ENCODE results near the gene FBXO44. TPM values are rescaled to one million over a fixed set of nuclear protein-coding genes. Genes with fewer than 3 reads are reported as not detected.

The FBXO44 gene
- total RNA-seq, 1 experiment from 2014 or later = 60.9 TPM

- DNase-seq (ENCODE audit: low read depth, low spot score) (peak; percentile 71), ATAC-seq (peak; percentile 57)
- Histone ChIP-seq H4K20me1 (ENCODE audit: insufficient read depth) (no peaks in the 10 kb centered on the region), H3K27ac (ENCODE audit: low read depth, low read length) (no peak overlapping the region), H3K9ac (ENCODE audit: low read length) (no peak overlapping the region), H3K9me2 (ENCODE audit: insufficient read depth) (no peaks in the 10 kb centered on the region), H3K36me3 (ENCODE audit: control insufficient read depth in 1 of 2, insufficient read depth in 2 of 2, low read length in 2 of 2) (no peaks in the 10 kb centered on the region), H3K9me3 (ENCODE audit: control insufficient read depth in 1 of 2, insufficient read depth in 1 of 2, low read depth in 1 of 2, low read length in 2 of 2) (no peaks in the 10 kb centered on the region), H3K4me1 (ENCODE audit: control insufficient read depth in 1 of 2, insufficient read depth in 2 of 2, low read length in 2 of 2) (peaks cover 33 to 47% of the 10 kb centered on the region in 2 experiments), H3K27me3 (ENCODE audit: insufficient read depth, low read length) (peaks cover 17% of the 10 kb centered on the region; the same call in 1 of the 2 replicates), H2AFZ (ENCODE audit: low read depth, low read length, poor library complexity, severe bottlenecking) (peak overlapping the region; percentile 82), H3K79me2 (ENCODE audit: insufficient read depth, low read length) (no peaks in the 10 kb centered on the region), H3K4me2 (ENCODE audit: low read length) (peak overlapping the region; percentile 67), H3K4me3 (replicated peaks in 1 of 2; ENCODE audit: low read depth in 1 of 2, low read length in 2 of 2) (no peak overlapping the region)
- no peak for TF ChIP-seq ZNF274 (IDR thresholded peaks at IDR 0.05; ENCODE audit: low read depth, low read length)
- TF ChIP-seq, protein P1, sequence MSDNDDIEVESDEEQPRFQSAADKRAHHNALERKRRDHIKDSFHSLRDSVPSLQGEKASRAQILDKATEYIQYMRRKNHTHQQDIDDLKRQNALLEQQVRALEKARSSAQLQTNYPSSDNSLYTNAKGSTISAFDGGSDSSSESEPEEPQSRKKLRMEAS (IDR thresholded peaks at IDR 0.05) = no peak
- TF ChIP-seq EZH2phosphoT487 (IDR thresholded peaks at IDR 0.05; ENCODE audit: borderline replicate concordance) = no peak
- peak; percentile 72 for TF ChIP-seq SP1 (IDR thresholded peaks at IDR 0.05; ENCODE audit: low read depth)
- TF ChIP-seq YY1 (IDR thresholded peaks at IDR 0.05; ENCODE audit: extremely low read depth, insufficient replicate concordance, low read depth, low read length) = peak; percentile 23
- no peak for TF ChIP-seq CTCF (IDR thresholded peaks at IDR 0.05 in 2 of 3, conservative IDR thresholded peaks at IDR 0.05 in 1 of 3; ENCODE audit: borderline replicate concordance in 1 of 3, insufficient read depth in 1 of 3, low read depth in 2 of 3, low read length in 2 of 3)
- no peak for TF ChIP-seq EZH2 (IDR thresholded peaks at IDR 0.05)
- TF ChIP-seq, protein P2, sequence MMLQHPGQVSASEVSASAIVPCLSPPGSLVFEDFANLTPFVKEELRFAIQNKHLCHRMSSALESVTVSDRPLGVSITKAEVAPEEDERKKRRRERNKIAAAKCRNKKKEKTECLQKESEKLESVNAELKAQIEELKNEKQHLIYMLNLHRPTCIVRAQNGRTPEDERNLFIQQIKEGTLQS (IDR thresholded peaks at IDR 0.05) = no peak
- no peak for TF ChIP-seq ZFX (IDR thresholded peaks at IDR 0.05)
- TF ChIP-seq CEBPB (IDR thresholded peaks at IDR 0.05; ENCODE audit: low read depth) = no peak
- no peak for TF ChIP-seq POLR2A (IDR thresholded peaks at IDR 0.05; ENCODE audit: borderline replicate concordance, extremely low read depth, insufficient read depth, insufficient read length)
- TF ChIP-seq JUND (IDR thresholded peaks at IDR 0.05) = peak; percentile 85
- TF ChIP-seq CBX3 (IDR thresholded peaks at IDR 0.05; ENCODE audit: low read depth) = no peak
- no peak for TF ChIP-seq ELF1 (IDR thresholded peaks at IDR 0.05; ENCODE audit: borderline replicate concordance, low read depth)
- TF ChIP-seq EGR1 (IDR thresholded peaks at IDR 0.05; ENCODE audit: low read depth) = no peak
- peak; percentile 43; the same call in 1 of the 2 replicates for TF ChIP-seq POLR2AphosphoS5 (IDR thresholded peaks at IDR 0.05; ENCODE audit: low read depth, low read length)
- peak; percentile 80 for TF ChIP-seq SIN3A (IDR thresholded peaks at IDR 0.05; ENCODE audit: low read depth)
- TF ChIP-seq TCF7L2 (IDR thresholded peaks at IDR 0.05; ENCODE audit: borderline replicate concordance, extremely low read depth, insufficient read depth, insufficient read length) = peak; percentile 47
- TF ChIP-seq, protein P3, sequence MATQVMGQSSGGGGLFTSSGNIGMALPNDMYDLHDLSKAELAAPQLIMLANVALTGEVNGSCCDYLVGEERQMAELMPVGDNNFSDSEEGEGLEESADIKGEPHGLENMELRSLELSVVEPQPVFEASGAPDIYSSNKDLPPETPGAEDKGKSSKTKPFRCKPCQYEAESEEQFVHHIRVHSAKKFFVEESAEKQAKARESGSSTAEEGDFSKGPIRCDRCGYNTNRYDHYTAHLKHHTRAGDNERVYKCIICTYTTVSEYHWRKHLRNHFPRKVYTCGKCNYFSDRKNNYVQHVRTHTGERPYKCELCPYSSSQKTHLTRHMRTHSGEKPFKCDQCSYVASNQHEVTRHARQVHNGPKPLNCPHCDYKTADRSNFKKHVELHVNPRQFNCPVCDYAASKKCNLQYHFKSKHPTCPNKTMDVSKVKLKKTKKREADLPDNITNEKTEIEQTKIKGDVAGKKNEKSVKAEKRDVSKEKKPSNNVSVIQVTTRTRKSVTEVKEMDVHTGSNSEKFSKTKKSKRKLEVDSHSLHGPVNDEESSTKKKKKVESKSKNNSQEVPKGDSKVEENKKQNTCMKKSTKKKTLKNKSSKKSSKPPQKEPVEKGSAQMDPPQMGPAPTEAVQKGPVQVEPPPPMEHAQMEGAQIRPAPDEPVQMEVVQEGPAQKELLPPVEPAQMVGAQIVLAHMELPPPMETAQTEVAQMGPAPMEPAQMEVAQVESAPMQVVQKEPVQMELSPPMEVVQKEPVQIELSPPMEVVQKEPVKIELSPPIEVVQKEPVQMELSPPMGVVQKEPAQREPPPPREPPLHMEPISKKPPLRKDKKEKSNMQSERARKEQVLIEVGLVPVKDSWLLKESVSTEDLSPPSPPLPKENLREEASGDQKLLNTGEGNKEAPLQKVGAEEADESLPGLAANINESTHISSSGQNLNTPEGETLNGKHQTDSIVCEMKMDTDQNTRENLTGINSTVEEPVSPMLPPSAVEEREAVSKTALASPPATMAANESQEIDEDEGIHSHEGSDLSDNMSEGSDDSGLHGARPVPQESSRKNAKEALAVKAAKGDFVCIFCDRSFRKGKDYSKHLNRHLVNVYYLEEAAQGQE (IDR thresholded peaks at IDR 0.05; ENCODE audit: low read depth) = no peak
- peak; percentile 83 for TF ChIP-seq FOSL1 (IDR thresholded peaks at IDR 0.05; ENCODE audit: low read depth)
- POLR2A ChIA-PET = interaction anchor here (0.8 kb wide), 1 partner anchor 12 kb away, joined by 3 read pairs; no protein-coding TSS in a partner anchor
- no TSS peak for BruUV-seq (replicated peaks)
- RAD21 ChIA-PET (ENCODE audit: low non-redundant PET in 1 of 2, low total read pairs in 2 of 2, uncharacterized antibody in 2 of 2, unreplicated experiment in 2 of 2) = interaction anchor here in 1 of 2 experiments (1.0 to 1.2 kb wide), 2 partner anchors 16 to 18 kb away, joined by 3 to 4 read pairs; no protein-coding TSS in a partner anchor
- intact Hi-C loops (cut with micrococcal nuclease) = no loop called here
- CTCF ChIA-PET = interaction anchor here (1.0 to 1.3 kb wide), 3 partner anchors 15 to 29 kb away, joined by 4 to 8 read pairs (median 4); partner anchors contain the start of gene FBXO6
Measured at GRCh38 chr1:11693024-11693590, 38.4 kb downstream of the FBXO44 start.
